HCT116 (cell line): ENCODE data around the gene ADARB2. TPM values are rescaled to one million over a fixed set of nuclear protein-coding genes. Genes with fewer than 3 reads are reported as not detected.
"Not testable (repeated sequence)": the region's sequence is repeated elsewhere in the genome, so short reads cannot be mapped to it uniquely, and the experiment has no call there.

Experiments used
- ATAC-seq: fragments of 200-7000 bp; cut with Tn5 transposase; 2 replicates; pipeline ENCODE4 v1.9.1; 2020; ENCODE audit warnings: mild to moderate bottlenecking, moderate library complexity
- BruUV-seq: library from RNA; stranded (reverse); fragments of 400-500 nt; replicated peaks from 2 replicates; lab custom pipeline; 2021; lab: Mats Ljungman, UMichigan
- CTCF ChIA-PET: fragments of 300-600 bp; sonication (Branson Sonifier 250); formaldehyde crosslinking; loops from one replicate; lab custom pipeline; 2021; ENCODE audit warnings: antibody characterized with exemption; lab: Charles Lee
- POLR2A ChIA-PET: fragments of 300-600, 350-600 bp; sonication (Branson Sonifier 250); formaldehyde crosslinking; loops from one replicate; lab custom pipeline; 2021; ENCODE audit warnings: antibody characterized with exemption; lab: Charles Lee
- RAD21 ChIA-PET, 2 experiments: fragments of 300-600 bp; sonication (Branson Sonifier 250); formaldehyde crosslinking; loops; one replicate each; lab custom pipeline; 2023; ENCODE audit warnings: low total read pairs in 2 of 2; ENCODE audit not compliant: uncharacterized antibody in 2 of 2, unreplicated experiment in 2 of 2, low non-redundant PET in 1 of 2; lab: Charles Lee
- DNase-seq: peaks from one replicate; pipeline ENCODE4 v3.0.0-alpha.2; 2010; ENCODE audit warnings: low read depth, low spot score
- H2AFZ ChIP-seq: fragments of 200-600 bp; shearing (Covaris generic), sonication (generic); 2 replicates; pipeline ENCODE4 v1.6.1; 2017; ENCODE audit warnings: low read depth, mixed run types, mixed read lengths, antibody characterized with exemption, low read length; ENCODE audit not compliant: poor library complexity, severe bottlenecking
- H3K27ac ChIP-seq: 2 replicates; pipeline ENCODE4 v1.5.1; 2012; ENCODE audit warnings: low read depth, low read length
- H3K27me3 ChIP-seq: fragments of 200-600 bp; sonication (generic); 2 replicates; pipeline ENCODE4 v1.6.1; 2016; ENCODE audit warnings: mixed run types, low read length, mixed read lengths; ENCODE audit not compliant: insufficient read depth
- H3K36me3 ChIP-seq, 2 experiments: fragments of 200-500 bp in 1 of 2; fragments of 200-600 bp in 1 of 2; sonication (Bioruptor generic) in 1 of 2; sonication (generic) in 1 of 2; 2 replicates each; pipeline versions ENCODE4 v1.5.1 to v1.6.1; 2014 to 2016; ENCODE audit warnings: low read length in 2 of 2, inconsistent platforms in 1 of 2, mixed read lengths in 1 of 2, mixed run types in 1 of 2; ENCODE audit not compliant: insufficient read depth in 2 of 2, control insufficient read depth in 1 of 2
- H3K4me1 ChIP-seq, 2 experiments: fragments of 200-600 bp in 1 of 2; sonication (generic) in 1 of 2; 2 replicates each; pipeline versions ENCODE4 v1.5.1 to v1.6.1; 2012 to 2017; ENCODE audit warnings: low read length in 2 of 2, inconsistent platforms in 1 of 2, mild to moderate bottlenecking in 1 of 2, mixed read lengths in 1 of 2, mixed run types in 1 of 2, moderate library complexity in 1 of 2; ENCODE audit not compliant: insufficient read depth in 2 of 2, control insufficient read depth in 1 of 2
- H3K4me2 ChIP-seq: fragments of 200-600 bp; sonication (generic); 2 replicates; pipeline ENCODE4 v1.6.1; 2017; ENCODE audit warnings: mixed run types, low read length, mixed read lengths
- H3K4me3 ChIP-seq, 2 experiments: fragments of 200-600 bp in 1 of 2; sonication (generic) in 1 of 2; replicated peaks in 1 of 2; 2 replicates each; pipeline ENCODE4 v1.5.1; 2011 to 2016; ENCODE audit warnings: low read length in 2 of 2, control low read depth in 1 of 2, low read depth in 1 of 2, mild to moderate bottlenecking in 1 of 2, mixed read lengths in 1 of 2, mixed run types in 1 of 2
- H3K79me2 ChIP-seq: fragments of 200-600 bp; sonication (generic); 2 replicates; pipeline ENCODE4 v1.6.1; 2017; ENCODE audit warnings: mild to moderate bottlenecking, mixed run types, low read length, moderate library complexity, mixed read lengths; ENCODE audit not compliant: insufficient read depth
- H3K9ac ChIP-seq: fragments of 200-600 bp; sonication (generic); 2 replicates; pipeline ENCODE4 v1.6.1; 2016; ENCODE audit warnings: low read length, mixed read lengths
- H3K9me2 ChIP-seq: fragments of 200-600 bp; sonication (generic), shearing (Covaris generic); 2 replicates; pipeline ENCODE4 v1.6.1; 2017; ENCODE audit warnings: mixed run types, mild to moderate bottlenecking, moderate library complexity; ENCODE audit not compliant: insufficient read depth
- H3K9me3 ChIP-seq, 2 experiments: fragments of 200-500 bp in 1 of 2; fragments of 200-600 bp in 1 of 2; sonication (Bioruptor generic) in 1 of 2; sonication (generic) in 1 of 2; 2 replicates each; pipeline ENCODE4 v1.6.1; 2014 to 2017; ENCODE audit warnings: low read length in 2 of 2, mixed read lengths in 2 of 2, inconsistent platforms in 1 of 2, low read depth in 1 of 2, mild to moderate bottlenecking in 1 of 2, mixed run types in 1 of 2, moderate library complexity in 1 of 2; ENCODE audit not compliant: control insufficient read depth in 1 of 2, insufficient read depth in 1 of 2
- H4K20me1 ChIP-seq: fragments of 200-600 bp; sonication (generic), shearing (Covaris generic); 2 replicates; pipeline ENCODE4 v1.6.1; 2017; ENCODE audit warnings: mixed run types, mild to moderate bottlenecking, moderate library complexity; ENCODE audit not compliant: insufficient read depth
- CEBPB ChIP-seq: IDR thresholded peaks from 2 replicates; pipeline ENCODE4 v1.6.1; 2012; ENCODE audit warnings: low read depth
- ELF1 ChIP-seq: IDR thresholded peaks from 2 replicates; pipeline ENCODE4 v1.6.1; 2012; ENCODE audit warnings: low read depth, borderline replicate concordance
- POLR2AphosphoS5 ChIP-seq: IDR thresholded peaks from 2 replicates; pipeline ENCODE4 v1.6.1; 2011; ENCODE audit warnings: mild to moderate bottlenecking, low read depth, low read length, moderate library complexity
- SP1 ChIP-seq: IDR thresholded peaks from 2 replicates; pipeline ENCODE4 v1.6.1; 2012; ENCODE audit warnings: low read depth
- TCF7L2 ChIP-seq: IDR thresholded peaks from 2 replicates; pipeline ENCODE4 v1.7.0; 2011; ENCODE audit warnings: borderline replicate concordance, inconsistent platforms; ENCODE audit not compliant: insufficient read depth, insufficient read length; ENCODE audit errors: extremely low read depth
- intact Hi-C: fragments of 100-400 bp; cut with micrococcal nuclease; formaldehyde crosslinking; loops from 2 replicates; pipeline ENCODE4 v1.10.0; 2022
- total RNA-seq: library from RNA; stranded (reverse); gene quantifications from one replicate; pipeline ENCODE4 v1.2.1, GENCODE V29; 2021; ENCODE audit not compliant: unreplicated experiment

Gene ADARB2
- total RNA-seq, 1 experiment from 2014 or later = not detected

GRCh38 chr10:1416456-1417037 lies 320.8 kb downstream of the ADARB2 start:
- H3K4me1 ChIP-seq = no peaks in the 10 kb centered on the region
- H3K27me3 ChIP-seq = peaks cover 27% of the 10 kb centered on the region
- ChIA-PET CTCF (no interaction called here), POLR2A (no interaction called here), RAD21 (no interaction called here)
- ATAC-seq (no peak), DNase-seq (no peak)
- no peak overlapping the region for H3K9ac ChIP-seq
- H3K9me2 ChIP-seq = no peaks in the 10 kb centered on the region
- H3K4me2 ChIP-seq = no peak overlapping the region
- BruUV-seq = no TSS peak
- H3K4me3 ChIP-seq = no peak overlapping the region
- H4K20me1 ChIP-seq = no peaks in the 10 kb centered on the region
- H3K27ac ChIP-seq = no peak overlapping the region
- no peaks in the 10 kb centered on the region for H3K9me3 ChIP-seq
- TF ChIP-seq ELF1 = no peak
- no peak for TF ChIP-seq CEBPB
- TF ChIP-seq TCF7L2 = no peak
- intact Hi-C loops = no loop called here
- no peaks in the 10 kb centered on the region for H3K36me3 ChIP-seq
- H2AFZ ChIP-seq = no peak overlapping the region
- H3K79me2 ChIP-seq = no peaks in the 10 kb centered on the region

DNA sequence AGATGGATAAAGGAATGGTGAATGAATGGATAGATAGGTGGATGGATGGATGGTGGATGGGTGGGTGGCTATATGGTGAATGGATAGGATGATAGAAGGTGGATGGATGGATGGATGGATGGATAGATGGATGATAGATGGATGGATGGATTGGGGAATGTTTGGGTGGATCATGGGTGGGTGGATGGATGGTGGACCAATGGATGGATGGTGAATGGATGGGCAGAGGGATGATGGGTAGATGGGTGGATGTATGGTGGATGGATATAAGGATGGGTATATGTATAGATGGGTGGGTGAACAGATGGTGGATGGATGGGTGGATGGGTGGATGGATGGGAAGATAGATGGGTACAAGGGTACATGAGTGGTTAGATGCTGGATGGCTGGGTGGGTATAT lies 322.4 kb downstream of the ADARB2 start:
- DNase-seq (no peak), ATAC-seq (no peak)
- Histone ChIP-seq H3K4me2 (no peak overlapping the region), H3K4me1 (no peaks in the 10 kb centered on the region), H3K79me2 (no peaks in the 10 kb centered on the region), H3K9me2 (no peaks in the 10 kb centered on the region), H3K27ac (no peak overlapping the region), H3K4me3 (no peak overlapping the region), H4K20me1 (no peaks in the 10 kb centered on the region), H3K9ac (no peak overlapping the region), H3K9me3 (no peaks in the 10 kb centered on the region), H3K36me3 (no peaks in the 10 kb centered on the region), H2AFZ (no peak overlapping the region), H3K27me3 (peaks cover 25% of the 10 kb centered on the region)
- no TSS peak for BruUV-seq
- RAD21 ChIA-PET = no interaction called here
- POLR2A ChIA-PET = no interaction called here
- no peak for TF ChIP-seq SP1
- no peak for TF ChIP-seq POLR2AphosphoS5
- intact Hi-C loops = no loop called here
- CTCF ChIA-PET = no interaction called here

GRCh38 chr10:1414346-1414745 lies 323.0 kb downstream of the ADARB2 start:
- intact Hi-C loops = not testable (repeated sequence)

More at GRCh38 chr10:1414346-1414745, 323.0 kb downstream of the ADARB2 start:
- POLR2A ChIA-PET, H3K9ac ChIP-seq, ATAC-seq, DNase-seq, H3K4me2 ChIP-seq, H3K79me2 ChIP-seq, RAD21 ChIA-PET, H3K27ac ChIP-seq, H3K9me3 ChIP-seq, H3K4me1 ChIP-seq, H3K4me3 ChIP-seq, BruUV-seq, H3K36me3 ChIP-seq, H4K20me1 ChIP-seq, H2AFZ ChIP-seq, H3K9me2 ChIP-seq, CTCF ChIA-PET: not testable (repeated sequence)
- H3K27me3 ChIP-seq = peaks cover 21% of the 10 kb centered on the region
